GM18909 (cell line): ENCODE measurements around the gene SLC38A4.

Experiments used
- ATAC-seq: cut with Tn5 transposase; IDR thresholded peaks from one replicate; pipeline ENCODE4 v1.9.1; 2021; ENCODE audit warnings: mild to moderate bottlenecking; ENCODE audit not compliant: unreplicated experiment, poor library complexity

Gene SLC38A4

DNA sequence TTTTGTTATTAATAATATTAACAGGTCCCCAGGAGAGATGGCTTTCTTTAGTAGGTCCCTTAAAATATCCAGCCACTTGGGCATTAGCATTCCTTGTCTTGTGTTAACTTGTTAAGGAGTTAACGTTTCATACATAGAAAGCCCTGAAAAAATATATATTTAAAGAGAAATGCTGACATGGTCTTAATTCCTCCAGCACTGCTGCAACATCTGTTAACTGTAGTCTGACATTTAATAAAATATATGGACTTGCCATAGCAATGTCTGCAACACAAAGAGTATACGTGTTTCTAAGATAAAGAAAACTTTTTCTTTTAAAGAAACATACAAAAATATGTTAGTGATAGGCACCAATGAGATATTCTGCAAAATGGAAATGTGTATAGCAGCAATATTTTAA, 10.0 kb downstream of the SLC38A4 start:
- ATAC-seq: no peak

DNA sequence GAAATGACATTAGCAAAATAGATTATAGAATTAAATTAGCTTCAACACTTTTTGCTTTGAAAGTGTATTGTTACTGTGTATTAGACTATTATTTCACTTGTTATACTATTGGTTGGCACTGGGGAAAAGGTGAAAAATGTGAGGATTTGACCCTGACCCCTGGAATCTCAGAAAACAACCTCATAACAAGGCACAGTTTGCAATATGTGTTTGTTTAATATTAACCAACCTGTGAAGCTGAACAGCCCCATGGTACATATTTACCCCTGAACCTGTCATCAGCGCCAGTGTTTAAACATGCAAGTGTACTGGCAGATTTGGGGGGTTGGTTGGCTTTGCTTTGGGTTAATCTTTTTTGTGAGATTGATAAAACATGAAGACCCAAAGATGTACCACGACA, 11.7 kb downstream of the SLC38A4 start:
- no peak for ATAC-seq

DNA sequence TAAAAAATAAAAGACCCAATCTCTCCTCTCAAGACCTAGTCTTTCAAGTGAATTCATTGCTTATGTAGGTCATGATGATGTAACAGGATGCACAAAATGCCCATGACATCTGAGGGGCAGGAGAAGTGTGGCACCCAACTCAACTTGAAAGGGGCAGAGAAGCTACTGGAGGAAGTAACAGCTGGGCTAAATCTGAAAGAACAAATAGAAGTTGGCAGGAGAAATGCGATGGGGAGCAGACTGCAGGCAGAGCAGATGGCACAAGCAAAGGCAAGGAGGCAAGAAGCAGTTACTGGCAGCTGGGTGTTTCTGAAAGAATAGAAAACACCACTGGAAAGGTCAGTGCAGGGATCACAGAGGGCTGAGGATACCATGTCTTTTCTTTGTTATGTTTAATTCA, 14.6 kb downstream of the SLC38A4 start:
- ATAC-seq: no peak

DNA sequence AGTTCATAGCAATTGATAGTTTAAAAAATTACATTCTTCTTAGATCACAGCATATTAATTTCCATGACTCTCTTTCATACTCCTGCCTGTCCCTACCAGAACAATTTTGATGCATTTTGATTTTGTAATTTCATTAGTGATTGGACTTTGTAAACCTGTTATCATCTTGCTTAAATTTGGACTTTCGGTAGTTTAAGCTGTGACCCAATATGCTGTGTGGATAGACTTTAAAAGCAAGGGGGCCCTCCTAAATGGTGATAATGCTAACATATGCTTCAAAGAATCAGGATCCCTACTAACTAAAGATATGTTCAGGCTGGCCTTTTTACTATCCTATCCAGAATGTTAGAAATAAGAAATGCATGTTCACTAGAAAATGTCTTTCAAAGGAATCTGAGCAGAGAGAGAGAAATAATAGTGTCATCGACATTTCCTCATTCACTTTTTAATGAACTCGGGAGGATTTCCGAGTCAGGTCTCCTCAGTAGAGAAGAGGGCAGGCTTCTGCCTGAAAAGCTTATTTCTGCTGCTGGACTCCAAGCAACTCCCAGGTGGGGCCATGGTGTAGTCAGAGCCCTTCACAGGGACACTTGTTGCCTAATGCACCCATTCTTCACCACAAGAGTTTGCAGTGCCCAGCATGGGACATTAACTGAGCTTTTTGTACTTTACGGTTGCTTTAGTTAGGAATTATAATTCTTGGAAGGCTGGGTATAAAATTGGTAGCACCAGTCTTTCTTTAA, 16.7 kb downstream of the SLC38A4 start:
- no peak for ATAC-seq

DNA sequence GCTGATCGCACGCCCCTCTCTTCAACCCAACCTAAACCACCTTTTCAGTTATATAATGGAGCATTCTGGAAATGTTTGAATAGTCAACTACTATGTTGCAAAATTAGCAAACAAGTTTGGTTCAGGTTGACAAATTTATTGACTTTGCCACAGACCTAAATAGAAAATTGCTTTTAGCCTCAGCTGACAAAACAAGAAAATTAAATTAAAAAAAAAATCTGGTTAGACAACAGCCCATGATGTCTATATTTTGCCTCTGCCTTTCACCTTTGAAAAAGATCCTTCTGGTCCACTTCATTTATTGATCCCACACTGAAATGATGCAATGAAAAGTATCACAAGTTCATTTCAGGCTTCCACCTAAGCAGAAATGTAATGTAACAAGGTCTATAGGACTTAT, 17.5 kb downstream of the SLC38A4 start:
- no peak for ATAC-seq

DNA sequence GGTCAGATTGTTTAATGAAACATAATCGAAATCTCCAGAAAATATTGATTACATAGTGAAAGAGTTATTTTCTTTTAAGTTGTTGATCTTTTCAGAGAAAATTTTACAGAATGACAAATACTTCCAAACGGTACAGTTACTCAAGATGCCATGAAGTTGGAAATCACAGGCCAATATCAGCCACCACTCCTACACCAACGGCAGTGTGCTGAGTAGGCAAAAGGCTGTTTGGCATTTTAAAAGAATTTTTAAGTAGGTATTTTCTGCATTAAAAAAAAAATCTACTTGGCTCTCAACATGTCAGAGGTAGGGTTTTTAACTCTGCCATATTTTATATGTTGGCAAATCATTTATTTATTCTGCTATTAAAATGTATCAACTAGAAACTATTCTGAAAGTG, 21.7 kb downstream of the SLC38A4 start:
- no peak for ATAC-seq

DNA sequence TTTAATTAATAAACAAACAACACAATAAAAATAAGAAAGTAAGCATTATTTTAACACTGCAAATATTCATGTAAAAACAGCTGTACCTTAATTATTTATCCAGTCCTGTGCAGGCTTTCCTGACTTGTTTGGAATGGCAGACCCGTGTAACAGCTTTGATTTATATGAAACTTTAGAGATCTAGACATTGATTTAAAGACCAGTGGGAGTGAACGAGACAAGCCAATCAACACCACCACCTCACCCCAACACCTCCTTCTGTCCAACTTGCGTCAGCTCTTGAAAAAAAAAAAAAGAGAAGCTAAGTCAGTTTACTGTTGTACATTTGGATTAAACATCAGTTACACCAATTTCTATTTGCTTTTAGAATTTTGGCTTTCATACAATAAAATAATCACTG, 22.3 kb downstream of the SLC38A4 start:
- ATAC-seq: no peak

DNA sequence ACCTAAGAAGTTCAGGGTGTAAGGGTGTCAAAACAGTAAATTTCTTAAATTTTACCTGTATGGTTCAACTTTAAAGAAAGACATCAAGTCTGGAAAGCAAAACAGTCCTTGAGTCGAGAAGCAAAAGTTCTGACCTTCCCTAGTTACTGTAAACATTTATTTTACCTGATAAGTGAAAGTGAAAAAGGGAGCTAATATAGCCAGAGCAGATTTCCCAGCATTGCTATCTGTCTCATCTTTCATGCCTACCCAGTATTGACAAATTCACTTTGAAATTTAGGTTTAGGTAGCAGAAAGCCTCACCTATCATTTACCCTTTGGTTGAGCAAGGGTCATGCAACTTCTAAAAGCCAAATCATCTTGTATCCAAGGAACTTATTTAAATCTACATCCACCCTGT, 24.5 kb downstream of the SLC38A4 start:
- no peak for ATAC-seq

DNA sequence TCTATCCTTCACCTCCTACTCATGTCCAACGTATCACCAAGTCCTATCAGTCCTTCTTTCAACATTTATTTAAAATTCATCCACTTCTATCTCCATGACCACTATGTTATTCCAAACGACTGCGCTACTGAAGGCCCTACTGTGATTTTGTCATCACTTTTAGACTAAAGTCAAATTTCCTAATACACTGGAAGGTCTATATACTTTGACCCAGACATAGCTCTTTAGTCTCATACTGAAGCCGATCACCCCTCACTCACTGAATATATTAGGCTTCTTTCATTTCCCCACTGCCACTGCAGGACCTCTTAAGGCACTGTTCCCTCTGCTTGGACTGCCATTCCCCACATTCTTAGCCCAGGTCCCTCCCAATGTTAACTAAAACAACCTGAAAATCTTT, 25.6 kb downstream of the SLC38A4 start:
- ATAC-seq: no peak

DNA sequence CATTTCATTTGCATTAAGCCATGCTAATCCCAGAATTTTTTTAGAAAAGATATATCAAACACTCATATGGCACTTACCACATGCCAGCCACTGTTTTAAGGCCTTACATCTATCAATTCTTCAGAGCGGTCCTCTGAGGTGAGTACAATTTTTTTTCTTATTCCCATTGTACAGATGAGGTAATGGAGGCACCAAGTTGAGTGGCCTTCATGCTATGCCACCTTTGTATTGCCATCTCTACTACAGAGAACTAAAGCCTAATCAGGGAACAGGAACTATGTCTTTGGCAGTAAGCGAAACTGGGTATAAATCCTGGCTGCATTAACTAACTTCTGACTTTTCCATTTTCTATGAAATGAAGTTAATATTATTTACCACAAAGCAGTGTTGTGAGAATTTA, 27.1 kb downstream of the SLC38A4 start:
- no peak for ATAC-seq

DNA sequence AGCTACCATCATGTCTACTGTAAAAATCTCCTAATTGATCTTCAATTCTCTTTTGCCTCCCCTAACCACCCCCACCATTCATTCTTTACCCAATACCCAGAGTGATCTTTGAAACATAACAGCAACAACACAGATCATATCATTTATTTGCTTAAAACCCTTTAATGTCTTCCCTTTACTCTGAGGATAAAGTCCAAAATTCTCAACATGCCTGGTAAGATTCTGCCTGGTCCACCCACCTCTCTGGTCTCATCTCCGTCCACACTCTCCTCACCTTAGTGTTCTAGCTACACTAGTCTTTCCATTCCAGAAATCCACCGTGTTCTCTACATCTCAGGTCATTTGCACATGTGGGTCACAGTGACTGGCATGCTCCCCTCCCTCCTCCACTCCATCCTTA, 27.7 kb downstream of the SLC38A4 start:
- ATAC-seq: no peak

DNA sequence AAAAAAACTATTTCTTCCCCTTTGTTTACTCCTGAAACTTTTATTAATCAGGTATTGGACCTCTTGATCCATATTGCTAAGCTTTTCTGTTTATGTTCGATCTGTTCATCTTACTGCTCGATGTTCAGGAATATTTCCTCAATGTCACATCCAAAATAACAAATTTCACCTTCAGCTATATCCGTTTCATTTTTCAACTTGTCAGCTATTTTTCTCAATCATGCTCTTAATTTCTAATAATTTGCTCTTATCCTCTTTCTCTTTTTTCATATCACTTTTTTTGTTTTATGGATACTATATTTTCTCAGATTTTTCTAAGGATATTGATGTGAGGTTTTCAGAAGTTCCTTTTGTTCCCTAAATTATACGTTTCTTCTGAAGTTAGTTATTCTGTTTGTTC, 29.8 kb downstream of the SLC38A4 start:
- ATAC-seq: no peak

DNA sequence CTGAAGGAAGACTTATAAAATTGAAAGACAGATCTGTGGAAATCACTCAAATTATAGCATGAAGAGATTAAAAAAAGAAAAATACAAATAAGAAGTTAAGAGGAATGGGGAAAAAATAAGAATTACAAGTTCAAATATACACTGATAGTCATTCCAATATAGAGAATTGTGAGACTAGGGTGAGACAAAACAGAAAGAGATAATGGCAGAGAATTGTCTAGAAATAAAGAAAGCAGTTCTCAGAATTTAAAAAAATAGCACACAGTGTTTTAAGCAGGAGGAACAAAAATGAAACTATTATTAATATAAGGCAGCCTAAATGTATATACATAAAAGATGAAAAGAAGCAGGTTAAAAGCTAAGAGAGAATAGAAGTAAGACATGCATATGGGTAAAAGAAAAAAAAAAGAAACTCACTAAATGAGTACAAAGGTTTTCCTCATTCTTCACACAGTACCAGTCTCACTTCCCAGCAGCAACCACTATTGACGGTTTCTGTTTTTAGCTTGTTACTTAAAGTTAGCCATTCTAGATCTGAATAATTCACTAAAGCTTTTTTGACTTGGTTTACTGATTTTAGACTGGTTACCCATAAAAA, 31.1 kb downstream of the SLC38A4 start:
- ATAC-seq: peak; percentile 76

DNA sequence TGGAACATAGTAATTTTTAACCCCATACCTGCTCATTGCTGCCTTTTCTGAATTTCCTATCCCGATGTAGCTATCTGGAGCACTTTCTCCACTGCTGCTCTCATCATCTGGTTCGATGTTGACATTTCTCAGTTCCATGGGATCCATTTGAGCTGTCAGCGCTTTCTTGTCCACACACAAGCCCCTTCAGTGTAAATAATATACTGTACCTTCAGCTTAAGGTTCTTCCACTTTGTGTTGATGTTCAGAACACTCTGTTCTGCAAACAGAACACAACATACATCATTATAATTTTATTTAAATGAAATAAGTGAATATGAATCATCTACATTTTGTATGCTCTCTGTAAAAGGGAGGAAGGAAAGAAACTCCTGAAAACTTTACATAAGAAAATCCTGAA, 32.9 kb downstream of the SLC38A4 start:
- ATAC-seq: no peak

DNA sequence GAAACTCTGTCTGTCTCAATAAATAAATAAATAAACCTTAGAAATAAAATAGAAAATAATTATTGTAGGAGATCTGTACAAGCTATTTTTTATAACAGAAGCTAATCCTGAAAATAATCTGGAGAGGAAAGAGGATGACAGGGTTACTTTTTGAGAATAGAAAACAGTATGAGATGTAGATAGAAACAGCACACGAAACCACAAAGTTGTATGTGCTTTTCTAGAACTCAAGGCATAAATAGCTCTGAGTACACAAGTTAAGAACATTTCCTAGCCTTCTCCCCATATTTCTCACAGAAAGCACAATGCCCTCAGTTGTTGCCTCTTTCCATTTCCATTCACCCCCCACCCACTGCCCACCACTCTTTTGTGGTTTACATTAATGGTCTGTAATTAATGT, 35.7 kb downstream of the SLC38A4 start:
- no peak for ATAC-seq

DNA sequence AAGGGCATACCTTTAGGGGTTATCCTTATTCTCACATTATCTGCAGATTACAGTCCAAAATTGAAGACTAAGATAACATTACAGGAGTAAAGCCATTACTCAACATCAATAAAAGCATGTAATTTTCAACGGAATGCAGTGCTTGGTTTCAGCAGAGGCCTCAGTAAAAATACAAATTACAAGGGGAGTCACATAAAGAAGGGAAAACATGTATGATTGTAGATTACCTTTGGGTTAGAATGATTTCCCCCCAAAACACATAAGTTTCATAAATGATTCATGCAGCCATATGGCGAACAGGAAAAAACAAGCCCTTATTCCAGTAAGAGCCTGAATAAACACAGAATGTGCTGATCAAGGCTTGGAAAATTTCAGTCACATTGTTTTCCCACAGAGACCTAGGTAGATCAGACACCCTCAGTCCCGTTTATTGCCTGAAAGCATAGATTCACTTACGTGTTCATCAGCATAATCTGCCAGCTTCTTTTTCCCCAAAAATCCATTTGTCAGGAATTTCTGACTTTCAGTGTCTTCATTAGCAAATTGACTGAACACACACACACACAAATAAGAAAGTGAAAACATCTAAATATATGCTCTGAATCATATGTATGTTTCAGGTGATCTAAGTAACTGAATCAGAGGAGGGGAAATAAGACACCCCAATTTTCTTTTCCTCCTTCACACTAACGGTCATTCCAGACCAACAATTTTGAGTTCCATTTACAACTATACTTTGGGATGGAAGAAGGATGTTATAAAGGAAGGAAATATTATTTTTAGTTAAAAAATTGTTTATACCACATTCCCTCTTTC, 37.5 kb downstream of the SLC38A4 start:
- ATAC-seq: no peak

DNA sequence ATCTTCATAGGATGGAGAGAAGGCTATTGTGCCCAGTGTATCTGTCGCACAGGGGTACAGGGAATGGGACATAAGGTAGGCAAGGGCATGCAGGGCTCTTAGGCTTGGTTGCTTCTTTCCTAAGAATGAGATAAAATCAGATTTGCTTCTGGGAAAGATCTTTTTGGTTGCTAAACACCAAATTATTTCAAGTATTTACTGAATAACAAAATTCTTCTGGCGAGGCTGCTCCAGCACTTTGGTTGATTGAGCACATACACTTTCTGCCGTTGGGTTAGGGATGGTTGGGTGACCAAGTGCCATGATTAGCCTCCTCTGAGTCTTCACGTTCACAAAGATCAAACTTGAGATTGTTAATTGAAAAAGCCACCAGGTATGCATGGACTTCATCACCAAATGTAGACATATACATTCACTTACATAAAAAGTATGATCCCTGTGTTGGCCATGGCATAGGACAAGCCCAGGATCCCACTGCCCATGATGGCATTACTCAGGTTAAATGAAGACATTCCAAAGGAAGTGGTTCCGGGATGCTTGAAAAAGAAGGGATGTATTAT, 38.2 kb downstream of the SLC38A4 start:
- ATAC-seq: no peak

DNA sequence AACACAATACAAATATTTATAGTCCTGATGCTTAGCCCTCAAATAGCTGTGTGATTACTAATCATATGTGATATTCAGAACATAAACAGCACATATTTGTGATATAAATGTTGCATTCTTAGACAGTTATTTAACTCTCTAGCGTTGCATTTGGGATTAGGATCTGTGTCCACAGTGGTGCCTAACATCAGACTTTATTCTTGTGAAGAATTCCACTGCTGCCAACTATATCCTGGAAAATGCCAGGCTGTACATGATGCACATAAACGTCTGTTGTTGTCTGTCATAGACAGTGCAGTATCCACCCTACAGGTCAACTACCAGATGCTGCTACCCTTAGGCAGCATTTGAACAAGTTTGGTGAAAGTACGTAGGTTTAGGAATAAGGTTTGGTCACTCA, 39.0 kb downstream of the SLC38A4 start:
- ATAC-seq: no peak

DNA sequence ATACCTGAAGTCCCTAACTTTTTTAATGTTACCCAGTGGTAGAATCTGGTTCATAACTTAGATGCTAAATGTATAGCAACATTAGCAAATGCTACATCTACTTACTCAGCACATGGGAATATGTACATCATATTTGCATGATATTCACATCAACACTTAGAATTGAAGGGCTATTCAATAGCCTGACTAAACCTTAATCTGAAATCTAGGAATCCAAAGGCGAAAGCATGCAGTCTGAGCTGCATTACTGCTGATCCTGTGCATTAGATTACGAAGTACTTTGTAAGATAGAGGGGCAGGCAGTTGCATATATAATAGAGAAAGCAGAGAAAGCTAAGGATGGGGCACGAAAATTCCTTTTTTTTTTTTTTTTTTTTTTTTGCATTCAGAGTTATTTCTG, 40.4 kb downstream of the SLC38A4 start:
- ATAC-seq: no peak

DNA sequence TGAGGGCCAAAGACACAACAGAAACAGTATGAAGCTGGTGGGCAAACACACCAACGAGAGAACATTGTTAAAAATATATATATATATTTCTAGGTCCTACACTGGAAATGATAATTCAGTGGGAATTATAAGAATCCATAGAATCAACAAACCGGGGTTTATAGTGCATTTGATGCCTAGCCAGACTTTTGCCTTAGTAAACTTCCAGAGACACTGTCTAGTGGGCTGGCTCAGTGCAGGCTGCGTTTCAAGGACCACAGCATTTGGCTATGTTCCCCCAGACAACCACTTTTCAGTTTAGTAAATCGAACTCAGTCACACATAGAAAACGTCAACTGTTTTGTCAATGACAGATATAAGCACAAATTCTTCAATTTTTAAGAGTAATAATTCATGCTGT, 41.9 kb downstream of the SLC38A4 start:
- ATAC-seq: no peak

DNA sequence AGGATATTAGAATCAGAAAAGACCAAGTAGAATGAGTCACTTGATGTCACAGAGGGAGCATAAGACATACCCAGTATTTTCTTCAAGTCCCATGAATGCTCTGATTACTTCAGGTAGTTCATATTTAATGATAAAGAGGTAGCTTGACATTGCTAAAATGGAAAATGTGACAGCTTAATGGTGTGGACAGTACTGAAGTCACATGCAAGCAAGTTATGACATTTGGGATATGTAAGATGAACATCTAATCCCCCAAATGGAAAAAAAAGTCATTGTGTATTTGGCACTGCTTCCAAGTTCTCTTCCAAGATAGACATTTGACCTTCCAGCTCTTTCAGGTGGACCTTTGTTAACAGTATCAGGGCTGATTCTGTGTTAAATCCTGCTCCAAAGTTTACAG, 45.9 kb downstream of the SLC38A4 start:
- ATAC-seq: no peak
